T-helper 2 cell treated with Interferon-gamma antibody and Interleukin-4, amounts not matched to agents 5 μg/mL and 100 μg/mL, for 36 hours (primary cell): ENCODE results near the gene ZNF516.
A peak's percentile ranks its signal among the peaks of the same experiment; 100 is the strongest.

Experiments
- DNase-seq: peaks from one replicate; pipeline ENCODE4 v3.0.0; 2021; ENCODE audit warnings: low spot score
- H3K27ac Mint-ChIP-seq: one replicate; pipeline ENCODE4 v1.8.0; 2021; ENCODE audit warnings: mild to moderate bottlenecking, mixed read lengths
- H3K27me3 Mint-ChIP-seq: one replicate; pipeline ENCODE4 v1.8.0; 2021; ENCODE audit warnings: low read depth, mixed read lengths
- H3K36me3 Mint-ChIP-seq: one replicate; pipeline ENCODE4 v1.8.0; 2021; ENCODE audit warnings: low read depth, mixed read lengths
- H3K4me1 Mint-ChIP-seq: one replicate; pipeline ENCODE4 v1.8.0; 2021; ENCODE audit warnings: low read depth, mixed read lengths
- H3K4me3 Mint-ChIP-seq: one replicate; pipeline ENCODE4 v1.8.0; 2022; ENCODE audit warnings: mild to moderate bottlenecking, moderate library complexity, mixed read lengths
- H3K9me3 Mint-ChIP-seq: one replicate; pipeline ENCODE4 v1.8.0; 2021; ENCODE audit warnings: mixed read lengths

Gene ZNF516

GRCh38 chr18:76356666-76357065 is 138.4 kb downstream of the ZNF516 start:
- Mint-ChIP-seq H3K4me3 (no peak overlapping the region), H3K9me3 (peaks cover 3% of the 10 kb centered on the region), H3K27ac (no peak overlapping the region), H3K4me1 (no peaks in the 10 kb centered on the region), H3K36me3 (no peaks in the 10 kb centered on the region), H3K27me3 (peaks cover 2% of the 10 kb centered on the region)
- DNase-seq = no peak

- Mint-ChIP-seq H3K27ac (no peak overlapping the region), H3K27me3 (peaks cover 2% of the 10 kb centered on the region), H3K4me3 (no peak overlapping the region), H3K4me1 (no peaks in the 10 kb centered on the region), H3K9me3 (peaks cover 3% of the 10 kb centered on the region), H3K36me3 (no peaks in the 10 kb centered on the region)
- DNase-seq = no peak
Measured at GRCh38 chr18:76354348-76354747, 140.7 kb downstream of the ZNF516 start.

- H3K4me3 Mint-ChIP-seq = no peak overlapping the region
- H3K36me3 Mint-ChIP-seq = no peaks in the 10 kb centered on the region
- peaks cover 2% of the 10 kb centered on the region for H3K4me1 Mint-ChIP-seq
- no peak for DNase-seq
- H3K9me3 Mint-ChIP-seq = peaks cover 3% of the 10 kb centered on the region
- H3K27me3 Mint-ChIP-seq = peaks cover 4% of the 10 kb centered on the region
- H3K27ac Mint-ChIP-seq = no peak overlapping the region
Measured at GRCh38 chr18:76353500-76353899, 141.5 kb downstream of the ZNF516 start.

GRCh38 chr18:76353046-76353445 is 142.0 kb downstream of the ZNF516 start:
- Mint-ChIP-seq H3K27ac (no peak overlapping the region), H3K9me3 (peaks cover 3% of the 10 kb centered on the region), H3K4me1 (peaks cover 2% of the 10 kb centered on the region), H3K27me3 (peaks cover 4% of the 10 kb centered on the region), H3K4me3 (no peak overlapping the region), H3K36me3 (no peaks in the 10 kb centered on the region)
- no peak for DNase-seq

- no peak overlapping the region for H3K4me3 Mint-ChIP-seq
- DNase-seq = no peak
- H3K36me3 Mint-ChIP-seq = no peaks in the 10 kb centered on the region
Measured at GRCh38 chr18:76351961-76352581, 143.0 kb downstream of the ZNF516 start.

GRCh38 chr18:76350134-76351025 is 144.7 kb downstream of the ZNF516 start:
- Mint-ChIP-seq H3K9me3 (peaks cover 3% of the 10 kb centered on the region), H3K27ac (no peak overlapping the region), H3K27me3 (peaks cover 4% of the 10 kb centered on the region), H3K36me3 (no peaks in the 10 kb centered on the region), H3K4me3 (no peak overlapping the region), H3K4me1 (peaks cover 2% of the 10 kb centered on the region)
- DNase-seq = no peak

More at GRCh38 chr18:76351961-76352581, 143.0 kb downstream of the ZNF516 start:
- peaks cover 4% of the 10 kb centered on the region for H3K27me3 Mint-ChIP-seq
- no peak overlapping the region for H3K27ac Mint-ChIP-seq
- H3K4me1 Mint-ChIP-seq = peaks cover 2% of the 10 kb centered on the region
- peaks cover 3% of the 10 kb centered on the region for H3K9me3 Mint-ChIP-seq

GRCh38 chr18:76349067-76349715 is 145.9 kb downstream of the ZNF516 start:
- no peak overlapping the region for H3K4me3 Mint-ChIP-seq
- H3K27me3 Mint-ChIP-seq = peaks cover 4% of the 10 kb centered on the region
- DNase-seq = peak; percentile 48
- peaks cover 3% of the 10 kb centered on the region for H3K9me3 Mint-ChIP-seq
- H3K4me1 Mint-ChIP-seq = peaks cover 2% of the 10 kb centered on the region
- no peaks in the 10 kb centered on the region for H3K36me3 Mint-ChIP-seq
- H3K27ac Mint-ChIP-seq = no peak overlapping the region

- peaks cover 2% of the 10 kb centered on the region for H3K4me1 Mint-ChIP-seq
- peaks cover under 1% of the 10 kb centered on the region for H3K9me3 Mint-ChIP-seq
- H3K4me3 Mint-ChIP-seq = no peak overlapping the region
- H3K36me3 Mint-ChIP-seq = no peaks in the 10 kb centered on the region
- no peak for DNase-seq
- H3K27ac Mint-ChIP-seq = no peak overlapping the region
- peaks cover 2% of the 10 kb centered on the region for H3K27me3 Mint-ChIP-seq
Measured at GRCh38 chr18:76348267-76349066, 146.6 kb downstream of the ZNF516 start.

GRCh38 chr18:76347341-76347740 is 147.7 kb downstream of the ZNF516 start:
- Mint-ChIP-seq H3K4me1 (peaks cover 2% of the 10 kb centered on the region), H3K4me3 (no peak overlapping the region), H3K27me3 (peaks cover 2% of the 10 kb centered on the region), H3K9me3 (no peaks in the 10 kb centered on the region), H3K27ac (no peak overlapping the region), H3K36me3 (no peaks in the 10 kb centered on the region)
- no peak for DNase-seq

- DNase-seq = no peak
- Mint-ChIP-seq H3K9me3 (no peaks in the 10 kb centered on the region), H3K27ac (no peak overlapping the region), H3K4me3 (no peak overlapping the region), H3K4me1 (peaks cover 2% of the 10 kb centered on the region), H3K36me3 (no peaks in the 10 kb centered on the region), H3K27me3 (peaks cover 2% of the 10 kb centered on the region)
Measured at GRCh38 chr18:76346490-76347130, 148.4 kb downstream of the ZNF516 start.

GRCh38 chr18:76345901-76346300 is 149.1 kb downstream of the ZNF516 start:
- Mint-ChIP-seq H3K36me3 (no peaks in the 10 kb centered on the region), H3K27me3 (peaks cover 2% of the 10 kb centered on the region), H3K9me3 (no peaks in the 10 kb centered on the region), H3K4me1 (peaks cover 2% of the 10 kb centered on the region), H3K4me3 (no peak overlapping the region), H3K27ac (no peak overlapping the region)
- DNase-seq = no peak

GRCh38 chr18:76343938-76344569 is 151.0 kb downstream of the ZNF516 start:
- Mint-ChIP-seq H3K4me1 (peaks cover under 1% of the 10 kb centered on the region), H3K9me3 (no peaks in the 10 kb centered on the region), H3K27me3 (no peaks in the 10 kb centered on the region), H3K4me3 (no peak overlapping the region), H3K27ac (no peak overlapping the region), H3K36me3 (no peaks in the 10 kb centered on the region)
- DNase-seq = no peak

- H3K27me3 Mint-ChIP-seq = peaks cover 2% of the 10 kb centered on the region
- H3K36me3 Mint-ChIP-seq = no peaks in the 10 kb centered on the region
- H3K4me1 Mint-ChIP-seq = no peaks in the 10 kb centered on the region
- H3K4me3 Mint-ChIP-seq = no peak overlapping the region
- H3K9me3 Mint-ChIP-seq = no peaks in the 10 kb centered on the region
- no peak for DNase-seq
- no peak overlapping the region for H3K27ac Mint-ChIP-seq
Measured at GRCh38 chr18:76340410-76340809, 154.6 kb downstream of the ZNF516 start.
